ENCODE results near the gene TRAPPC14. TPM values are rescaled to one million over a fixed set of nuclear protein-coding genes. Genes with fewer than 3 reads are reported as not detected.

The TRAPPC14 gene, protein sequence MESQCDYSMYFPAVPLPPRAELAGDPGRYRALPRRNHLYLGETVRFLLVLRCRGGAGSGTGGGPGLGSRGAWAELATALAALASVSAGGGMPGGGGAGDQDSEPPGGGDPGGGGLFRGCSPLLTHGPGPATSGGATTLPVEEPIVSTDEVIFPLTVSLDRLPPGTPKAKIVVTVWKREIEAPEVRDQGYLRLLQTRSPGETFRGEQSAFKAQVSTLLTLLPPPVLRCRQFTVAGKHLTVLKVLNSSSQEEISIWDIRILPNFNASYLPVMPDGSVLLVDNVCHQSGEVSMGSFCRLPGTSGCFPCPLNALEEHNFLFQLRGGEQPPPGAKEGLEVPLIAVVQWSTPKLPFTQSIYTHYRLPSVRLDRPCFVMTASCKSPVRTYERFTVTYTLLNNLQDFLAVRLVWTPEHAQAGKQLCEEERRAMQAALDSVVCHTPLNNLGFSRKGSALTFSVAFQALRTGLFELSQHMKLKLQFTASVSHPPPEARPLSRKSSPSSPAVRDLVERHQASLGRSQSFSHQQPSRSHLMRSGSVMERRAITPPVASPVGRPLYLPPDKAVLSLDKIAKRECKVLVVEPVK
- total RNA-seq, result 10 to 100 TPM; 52.0 to 52.2 TPM

DNA sequence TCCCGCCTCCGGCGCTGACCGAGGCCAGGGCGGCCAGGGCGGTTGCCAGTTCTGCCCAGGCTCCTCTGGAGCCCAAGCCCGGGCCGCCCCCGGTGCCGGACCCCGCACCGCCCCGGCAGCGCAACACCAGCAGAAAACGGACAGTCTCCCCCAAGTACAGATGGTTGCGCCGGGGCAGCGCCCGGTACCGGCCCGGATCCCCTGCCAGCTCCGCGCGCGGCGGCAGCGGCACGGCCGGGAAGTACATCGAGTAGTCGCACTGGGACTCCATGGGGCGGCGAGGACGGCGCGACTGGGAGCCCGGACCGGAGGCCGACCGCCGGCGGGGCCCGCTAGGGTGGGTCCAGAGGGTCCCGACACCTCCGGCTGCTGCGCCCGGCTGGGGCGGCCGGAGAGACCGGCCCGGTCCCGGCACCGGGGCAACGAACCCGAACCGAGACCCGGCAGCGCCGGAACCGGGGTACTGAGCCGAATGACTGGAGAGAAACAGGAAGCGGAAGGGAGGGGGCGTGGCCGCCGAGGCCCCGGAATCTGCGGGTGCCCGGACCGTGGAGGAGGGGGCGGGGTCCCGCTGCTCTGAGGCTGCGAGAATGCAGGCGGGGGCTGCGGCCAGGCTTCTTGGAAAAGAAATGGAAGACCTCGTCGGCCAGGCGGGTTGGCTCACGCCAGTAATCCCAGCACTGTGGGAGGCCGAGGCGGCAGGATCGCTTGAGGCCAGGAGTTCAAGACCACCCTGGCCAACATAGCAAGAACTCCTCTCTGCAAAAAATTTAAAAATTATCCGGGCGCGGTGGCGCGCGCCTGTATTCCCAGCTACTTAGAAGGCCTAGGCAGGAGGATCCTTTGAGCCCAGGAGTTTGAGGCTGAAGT is at the start of gene TRAPPC14:
TSS of gene TRAPPC14 (minus strand) at position 495 of the 870 bp plus-strand sequence. CDS start at position 271, 224 bp downstream.

DNA sequence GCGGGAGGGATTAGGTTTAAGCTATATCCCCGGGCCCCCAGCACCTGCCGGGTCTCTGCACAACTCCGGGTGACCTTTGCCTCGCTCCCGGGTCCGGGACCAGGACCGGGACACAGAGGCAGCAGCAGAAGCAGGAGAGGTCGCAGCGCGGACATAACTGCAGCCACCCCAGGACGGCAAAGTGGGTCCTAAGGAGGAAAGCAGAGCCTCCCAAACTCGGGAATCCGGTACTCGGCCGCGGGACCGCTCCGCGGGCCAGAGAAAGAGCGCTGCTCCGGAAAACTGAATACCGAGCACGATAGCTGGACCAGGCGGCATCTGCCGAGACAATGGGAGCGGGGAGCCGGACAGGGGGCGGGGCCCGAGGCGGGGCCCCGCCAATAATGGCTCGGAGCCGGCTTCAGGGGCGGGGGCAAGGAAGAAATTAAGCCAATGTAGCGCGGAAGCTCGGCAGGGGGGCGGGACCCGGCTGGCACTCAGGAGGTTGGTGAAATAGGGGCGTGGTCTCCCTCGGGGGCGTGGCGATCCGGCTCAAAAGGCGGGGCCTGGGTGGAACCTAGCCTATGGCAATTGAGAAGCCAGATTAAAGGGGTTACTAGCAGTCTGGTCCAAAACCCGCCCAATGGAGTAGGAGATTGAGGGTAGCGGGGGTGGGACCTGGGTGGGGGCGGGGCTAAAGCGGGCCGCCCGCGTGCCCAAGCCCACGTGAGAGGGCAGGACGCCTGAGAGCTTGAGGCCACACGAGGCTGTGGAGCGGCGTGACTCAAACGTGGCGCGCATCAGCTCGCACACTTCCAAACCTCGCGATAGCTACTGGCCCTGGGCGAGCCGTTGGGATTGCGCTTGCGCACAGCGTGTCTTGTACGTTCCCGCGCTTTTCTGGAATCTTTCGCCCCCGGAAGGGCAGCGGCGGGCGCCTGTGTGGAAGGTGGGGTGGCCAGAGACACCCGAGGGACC is 18.8 kb upstream of the TRAPPC14 start, which contains the start of the genes GPC2 and STAG3:
TSS of gene GPC2 (minus strand) at position 337 of the 957 bp plus-strand sequence. CDS start at position 155, 182 bp downstream.
TSS of gene STAG3 (plus strand) at position 874 of the 957 bp plus-strand sequence. CDS start 2,639 bp downstream, outside the sequence.

DNA sequence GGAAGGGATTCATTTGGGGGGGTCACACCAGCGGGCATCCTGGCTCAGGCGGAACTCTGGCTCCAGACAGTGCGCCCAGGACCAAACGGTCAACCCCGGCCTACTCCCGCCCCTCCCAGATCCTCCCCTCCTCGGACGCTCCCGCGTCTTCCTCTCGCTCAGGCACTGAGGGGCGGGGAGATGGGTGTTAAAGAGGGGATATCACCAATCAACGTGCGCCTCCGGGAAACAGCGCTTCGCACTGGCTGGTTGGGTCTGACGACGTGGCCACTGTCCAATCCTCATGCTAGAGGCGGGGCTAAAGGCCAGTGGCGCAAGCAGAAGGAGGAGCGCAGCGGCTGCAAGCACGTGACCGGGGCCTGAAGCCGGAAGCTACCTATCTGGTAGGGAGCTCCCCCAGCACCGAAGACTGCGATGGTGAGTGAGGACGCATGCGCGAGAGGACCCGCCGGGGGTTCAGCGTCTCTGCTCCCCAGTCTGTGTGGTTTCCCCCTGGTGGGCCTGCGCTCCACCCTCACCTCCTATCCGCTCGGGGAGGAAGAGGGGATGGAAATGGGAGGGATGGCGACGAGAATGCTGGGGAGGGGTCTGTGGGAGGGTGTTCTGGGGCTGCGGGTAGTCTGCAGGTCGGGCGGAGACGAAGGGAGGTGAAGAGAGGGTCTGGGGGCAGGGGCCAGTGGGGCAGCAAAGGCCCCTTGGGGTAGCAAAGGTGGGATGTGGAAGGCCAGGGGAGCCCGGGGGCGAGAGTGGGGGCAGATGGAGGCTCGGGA is 9.8 kb downstream of the TRAPPC14 start, which contains the start of gene LAMTOR4:
TSS of gene LAMTOR4 (plus strand) at position 360 of the 770 bp plus-strand sequence. CDS start at position 415, 55 bp downstream.

DNA sequence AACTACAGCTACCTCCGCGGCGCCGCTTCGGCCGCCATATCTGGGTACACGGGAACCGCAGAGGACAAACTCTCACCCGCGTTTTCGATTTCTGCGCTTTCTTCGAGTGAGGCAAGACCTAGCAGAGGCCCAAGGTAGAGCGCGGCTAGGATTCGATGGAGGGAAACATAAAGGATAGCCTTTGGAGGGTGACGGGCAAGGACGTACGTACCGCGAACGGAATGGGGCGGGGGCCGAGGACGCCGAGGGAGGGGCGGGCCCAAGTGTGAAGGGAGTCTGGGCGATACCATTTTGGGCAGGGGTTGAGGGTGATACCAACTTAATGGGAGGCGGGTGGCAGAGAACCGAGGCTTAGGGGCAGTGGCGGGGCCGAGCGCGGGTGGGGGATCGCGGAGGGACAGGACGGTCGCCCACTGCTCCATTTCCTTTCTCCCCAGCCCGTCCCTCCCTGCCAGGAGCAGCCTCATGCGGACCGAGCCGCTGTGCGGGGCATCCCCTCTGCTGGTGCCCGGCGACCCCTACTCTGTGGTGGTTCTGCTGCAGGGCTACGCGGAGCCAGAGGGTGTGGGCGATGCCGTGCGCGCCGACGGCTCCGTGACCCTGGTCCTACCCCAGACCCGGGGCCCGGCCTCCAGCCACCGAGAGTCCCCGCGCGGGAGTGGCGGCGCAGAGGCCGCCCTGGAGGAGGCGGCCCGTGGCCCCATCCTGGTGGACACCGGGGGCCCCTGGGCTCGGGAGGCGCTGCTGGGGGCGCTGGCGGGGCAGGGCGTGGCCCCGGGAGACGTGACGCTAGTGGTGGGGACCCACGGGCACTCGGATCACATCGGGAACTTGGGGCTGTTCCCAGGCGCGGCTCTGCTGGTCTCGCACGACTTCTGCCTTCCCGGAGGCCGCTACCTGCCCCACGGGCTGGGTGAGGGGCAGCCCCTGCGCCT is 31.3 kb downstream of the TRAPPC14 start, which contains the start of gene MBLAC1:
TSS of gene MBLAC1 (plus strand) at position 37 of the 935 bp plus-strand sequence. CDS start at position 466, 429 bp downstream.

DNA sequence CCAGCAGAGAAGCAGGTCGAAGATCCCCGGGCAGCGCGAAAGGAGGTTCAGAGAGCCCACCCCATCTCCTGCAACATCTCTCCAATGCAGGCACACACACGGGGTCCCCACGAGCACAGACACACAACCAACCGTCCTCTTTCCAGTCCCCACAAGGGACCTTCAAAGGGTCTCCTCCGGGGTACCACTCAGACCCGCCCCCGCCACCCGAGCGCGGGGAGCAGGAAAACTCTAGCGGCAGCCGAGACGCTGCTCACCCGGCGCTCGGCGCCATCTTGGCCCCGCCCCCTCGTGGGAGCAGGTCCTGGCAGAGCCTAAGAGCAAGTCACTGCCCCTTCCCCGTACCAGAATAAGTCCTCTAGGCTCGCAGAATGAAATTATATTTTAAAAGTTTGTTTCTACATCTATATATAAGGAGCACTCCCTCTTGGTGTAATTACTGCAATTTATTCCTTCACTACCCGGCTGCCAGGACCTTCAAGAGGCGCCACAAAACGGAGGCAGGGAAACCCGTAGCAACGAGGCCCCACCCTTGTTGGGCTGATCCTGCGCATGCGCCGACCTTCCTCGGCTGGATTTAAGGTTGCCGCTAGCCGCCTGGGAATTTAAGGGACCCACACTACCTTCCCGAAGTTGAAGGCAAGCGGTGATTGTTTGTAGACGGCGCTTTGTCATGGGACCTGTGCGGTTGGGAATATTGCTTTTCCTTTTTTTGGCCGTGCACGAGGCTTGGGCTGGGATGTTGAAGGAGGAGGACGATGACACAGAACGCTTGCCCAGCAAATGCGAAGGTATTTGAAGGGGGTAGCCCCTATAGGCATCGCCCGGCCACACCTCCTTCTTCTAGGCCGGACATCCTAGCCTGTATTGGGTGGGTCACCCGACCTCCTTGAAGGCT is 39.2 kb downstream of the TRAPPC14 start, which contains the start of the genes CNPY4 and TAF6:
TSS of gene CNPY4 (plus strand) at position 563 of the 898 bp plus-strand sequence. CDS start at position 674, 111 bp downstream.
TSS of gene TAF6 (minus strand) at position 287 of the 898 bp plus-strand sequence. CDS start 5,149 bp downstream, outside the sequence.

Small RNA genes lying within 50 kb of the gene (microRNA-seq; reads per million reads assigned to microRNA genes)
- gene MIR4658 (ENCODE audit: borderline microRNAs expressed, borderline replicate concordance), result not detected

Other genes with a start within 250 kb of the TRAPPC14 start
- gene TRIM4, start 239.2 kb downstream of the TRAPPC14 start, total RNA-seq, result 10 to 100 TPM; 33.9 to 35.2 TPM
- not detected for gene GJC3, start 229.1 kb downstream of the TRAPPC14 start, total RNA-seq
- gene AZGP1, start 182.7 kb downstream of the TRAPPC14 start, total RNA-seq, result not detected
- 10 to 100 TPM; 61.8 to 68.2 TPM for gene ZKSCAN1, start 143.1 kb downstream of the TRAPPC14 start, total RNA-seq
- 1 to 10 TPM; 6.7 to 7.3 TPM for gene ZSCAN21, start 108.9 kb downstream of the TRAPPC14 start, total RNA-seq
- 10 to 100 TPM; 21.2 to 23.0 TPM for gene ZNF3, start 77.0 kb downstream of the TRAPPC14 start, total RNA-seq
- 10 to 100 TPM; 67.0 to 69.1 TPM for gene COPS6, start 69.8 kb downstream of the TRAPPC14 start, total RNA-seq
- 100 to 1,000 TPM; 219 to 229 TPM for gene MCM7, start 57.3 kb downstream of the TRAPPC14 start, total RNA-seq
- gene AP4M1, start 57.1 kb downstream of the TRAPPC14 start, total RNA-seq, result 10 to 100 TPM; 12.0 to 13.8 TPM
- 10 to 100 TPM; 49.0 to 53.3 TPM for gene TAF6, start 39.4 kb downstream of the TRAPPC14 start, total RNA-seq
- 10 to 100 TPM; 35.7 to 40.9 TPM for gene CNPY4, start 39.1 kb downstream of the TRAPPC14 start, total RNA-seq
- gene MBLAC1, start 31.8 kb downstream of the TRAPPC14 start, total RNA-seq, result 1 to 10 TPM; 3.0 to 4.3 TPM
- 100 to 1,000 TPM; 170 to 180 TPM for gene LAMTOR4, start 9.8 kb downstream of the TRAPPC14 start, total RNA-seq
- 10 to 100 TPM; 14.8 to 14.9 TPM for gene GAL3ST4, start 9.9 kb upstream of the TRAPPC14 start, total RNA-seq
- gene GPC2, start 18.7 kb upstream of the TRAPPC14 start, total RNA-seq, result 10 to 100 TPM; 15.6 to 15.7 TPM
- 10 to 100 TPM; 15.7 to 16.1 TPM for gene STAG3, start 19.2 kb upstream of the TRAPPC14 start, total RNA-seq
- 10 to 100 TPM; 70.9 to 72.5 TPM for gene PVRIG, start 61.2 kb upstream of the TRAPPC14 start, total RNA-seq
- not detected for gene SPDYE3, start 149.0 kb upstream of the TRAPPC14 start, total RNA-seq
- 10 to 100 TPM; 48.7 to 49.8 TPM for gene PILRB, start 199.4 kb upstream of the TRAPPC14 start, total RNA-seq
- 1 to 10 TPM; 2.6 to 3.9 TPM for gene PILRA, start 214.8 kb upstream of the TRAPPC14 start, total RNA-seq